GM19452 (cell line): ENCODE results near the gene IL19.

Experiments
- ATAC-seq: cut with Tn5 transposase; IDR thresholded peaks from one replicate; pipeline ENCODE4 v1.9.1; 2021; ENCODE audit not compliant: unreplicated experiment

The IL19 gene

GRCh38 chr1:206885341-206886060 lies 114.9 kb downstream of the IL19 start:
- ATAC-seq = no peak

DNA sequence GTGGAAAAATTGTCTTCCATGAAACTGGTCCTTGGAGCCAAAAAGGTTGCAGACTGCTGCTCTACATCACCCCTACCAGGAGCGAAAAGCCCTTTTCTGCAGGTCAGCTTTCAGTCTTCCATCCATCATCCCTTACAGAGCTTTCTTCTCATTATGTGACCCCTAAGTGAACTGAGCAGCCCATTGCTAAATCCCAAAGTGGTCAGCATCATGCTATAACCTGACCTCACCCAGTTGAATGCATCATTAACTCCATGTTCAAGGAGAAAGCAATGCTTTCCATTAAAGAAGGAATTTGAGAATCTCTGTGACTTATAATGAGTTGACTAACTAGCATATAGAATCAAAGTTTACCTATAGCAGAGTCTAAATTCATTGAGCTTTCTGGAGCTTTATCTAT lies 116.3 kb downstream of the IL19 start:
- ATAC-seq = no peak

- ATAC-seq = no peak
These were observed 117.1 kb downstream of the IL19 start for GRCh38 chr1:206887701-206888100.

- no peak for ATAC-seq
These were observed 119.8 kb downstream of the IL19 start for GRCh38 chr1:206890125-206891060.

DNA sequence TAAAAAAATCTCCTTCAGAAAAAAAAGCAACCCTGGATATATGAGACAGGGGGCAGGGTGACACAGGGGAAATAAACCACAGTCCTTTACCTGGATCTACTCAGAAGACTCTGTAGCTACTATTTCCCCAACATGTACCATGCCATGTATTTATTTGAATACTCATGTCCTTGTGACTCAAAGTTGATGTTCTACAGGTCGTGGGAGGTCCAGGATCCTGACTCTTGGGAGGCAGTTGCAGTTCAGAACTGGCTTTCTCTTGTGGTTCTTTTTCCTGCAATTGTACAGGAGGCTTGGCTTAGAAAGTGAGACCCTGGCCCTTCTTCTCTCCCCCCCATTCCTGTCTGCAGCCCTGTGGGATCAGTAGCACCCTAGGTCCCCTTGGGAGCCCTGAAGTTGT lies 120.8 kb downstream of the IL19 start:
- ATAC-seq = no peak
